ENCODE measurements around the gene RLN2. TPM values are rescaled to one million over a fixed set of nuclear protein-coding genes. Genes with fewer than 3 reads are reported as not detected.

The RLN2 gene
- total RNA-seq, 1 experiment from 2014 or later: not detected

GRCh38 chr9:5305741-5306140 lies 1.2 kb upstream of the RLN2 start:
- no peaks in the 10 kb centered on the region for H3K9me3 ChIP-seq (ENCODE audit: control insufficient read depth in 1 of 2, insufficient read depth in 1 of 2, low read depth in 1 of 2, low read length in 2 of 2)
- POLR2A ChIA-PET: no interaction called here
- no peaks in the 10 kb centered on the region for H3K4me1 ChIP-seq (ENCODE audit: control insufficient read depth in 1 of 2, insufficient read depth in 2 of 2, low read length in 2 of 2)
- H3K27me3 ChIP-seq (ENCODE audit: insufficient read depth, low read length): no peaks in the 10 kb centered on the region
- TF ChIP-seq FOSL1 (IDR thresholded peaks at IDR 0.05; ENCODE audit: low read depth): no peak
- TF ChIP-seq CEBPB (IDR thresholded peaks at IDR 0.05; ENCODE audit: low read depth): no peak
- no peak for TF ChIP-seq ATF3 (IDR thresholded peaks at IDR 0.05)
- no peak for TF ChIP-seq JUND (IDR thresholded peaks at IDR 0.05)
- no peak for TF ChIP-seq CBX3 (IDR thresholded peaks at IDR 0.05; ENCODE audit: low read depth)
- no peak for TF ChIP-seq TCF7L2 (IDR thresholded peaks at IDR 0.05; ENCODE audit: borderline replicate concordance, extremely low read depth, insufficient read depth, insufficient read length)
- TF ChIP-seq SP1 (IDR thresholded peaks at IDR 0.05; ENCODE audit: low read depth): no peak
- TF ChIP-seq EZH2phosphoT487 (IDR thresholded peaks at IDR 0.05; ENCODE audit: borderline replicate concordance): no peak
- TF ChIP-seq SIN3A (IDR thresholded peaks at IDR 0.05; ENCODE audit: low read depth): no peak
- TF ChIP-seq ZBTB33 (IDR thresholded peaks at IDR 0.05; ENCODE audit: extremely low read depth, insufficient replicate concordance, low read length): no peak
- H3K27ac ChIP-seq (ENCODE audit: low read depth, low read length): no peak overlapping the region
- no peaks in the 10 kb centered on the region for H3K36me3 ChIP-seq (ENCODE audit: control insufficient read depth in 1 of 2, insufficient read depth in 2 of 2, low read length in 2 of 2)
- H3K79me2 ChIP-seq (ENCODE audit: insufficient read depth, low read length): no peaks in the 10 kb centered on the region
- DNase-seq (ENCODE audit: low read depth, low spot score) (no peak), ATAC-seq (no peak)
- H3K4me3 ChIP-seq (replicated peaks in 1 of 2; ENCODE audit: low read depth in 1 of 2, low read length in 2 of 2): no peak overlapping the region
- intact Hi-C loops (cut with micrococcal nuclease): no loop called here
- H2AFZ ChIP-seq (ENCODE audit: low read depth, low read length, poor library complexity, severe bottlenecking): no peak overlapping the region
- CTCF ChIA-PET: no interaction called here
- no peak overlapping the region for H3K9ac ChIP-seq (ENCODE audit: low read length)
- no peak overlapping the region for H3K4me2 ChIP-seq (ENCODE audit: low read length)
- H3K9me2 ChIP-seq (ENCODE audit: insufficient read depth): no peaks in the 10 kb centered on the region
- no peaks in the 10 kb centered on the region for H4K20me1 ChIP-seq (ENCODE audit: insufficient read depth)
- BruUV-seq (replicated peaks): no TSS peak
- RAD21 ChIA-PET (ENCODE audit: low non-redundant PET in 1 of 2, low total read pairs in 2 of 2, uncharacterized antibody in 2 of 2, unreplicated experiment in 2 of 2): interaction anchor here in 1 of 2 experiments (0.7 kb wide), 1 partner anchor 291 kb away, joined by 4 read pairs; no protein-coding TSS in a partner anchor

All from HCT116 (cell line).